GM18519 (cell line): Measurements from ENCODE around the gene CGB8.
"Not testable (repeated sequence)": the region's sequence is repeated elsewhere in the genome, so short reads cannot be mapped to it uniquely, and the experiment has no call there.

ENCODE experiments used
- ATAC-seq: cut with Tn5 transposase; IDR thresholded peaks from one replicate; pipeline ENCODE4 v1.9.1; 2021; ENCODE audit warnings: mild to moderate bottlenecking, moderate library complexity; ENCODE audit not compliant: unreplicated experiment, low FRiP score

Gene CGB8

GRCh38 chr19:49065905-49066512 lies 17.1 kb upstream of the CGB8 start:
- no peak for ATAC-seq

DNA sequence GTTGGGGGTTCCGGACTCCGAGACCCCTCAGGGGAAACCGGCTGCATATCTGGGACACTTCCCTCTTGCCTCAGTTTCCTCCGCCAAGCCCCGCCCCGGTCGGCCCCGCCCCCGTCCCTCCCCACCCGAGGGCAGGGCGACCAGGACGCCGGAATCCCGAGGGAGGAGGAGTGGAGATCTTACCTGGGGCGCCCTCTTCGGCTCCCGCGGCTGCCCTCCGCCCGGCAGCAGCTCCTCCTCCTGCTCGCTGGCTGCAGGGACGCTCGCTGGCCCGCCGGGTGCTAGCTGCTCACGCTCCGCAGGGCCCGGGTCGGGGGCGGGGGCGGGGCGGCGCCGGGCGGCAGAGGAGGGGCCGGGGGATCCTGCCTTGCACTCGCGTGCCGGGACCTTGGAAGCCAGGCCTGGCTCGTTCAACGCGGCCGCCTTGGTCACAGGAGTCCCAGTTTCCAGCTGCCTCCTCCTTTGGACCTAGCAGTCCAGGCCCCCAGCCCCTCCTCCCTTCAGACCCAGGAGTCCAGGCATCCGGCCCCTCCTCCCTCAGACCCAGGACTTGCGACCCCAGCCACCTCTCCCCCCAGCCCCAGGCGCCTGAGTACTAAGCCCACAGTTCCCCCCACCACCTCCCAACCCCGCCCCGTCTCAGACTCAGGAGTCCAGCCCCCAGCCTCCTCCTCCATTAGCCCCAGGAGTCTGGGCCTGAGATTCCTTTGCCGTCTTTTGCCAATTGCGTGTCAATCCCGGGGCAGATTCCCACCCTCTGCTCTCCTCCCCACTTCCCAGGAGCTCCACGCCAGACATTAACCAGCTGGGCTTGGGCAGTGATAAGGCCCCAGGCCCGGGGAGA lies 16.1 kb upstream of the CGB8 start, which contains the start of gene NTF4:
Gene NTF4, minus strand, starts transcription at position 51 of the 844 bp plus-strand sequence. CDS start 2,821 bp downstream, outside the sequence.
- ATAC-seq, result no peak

DNA sequence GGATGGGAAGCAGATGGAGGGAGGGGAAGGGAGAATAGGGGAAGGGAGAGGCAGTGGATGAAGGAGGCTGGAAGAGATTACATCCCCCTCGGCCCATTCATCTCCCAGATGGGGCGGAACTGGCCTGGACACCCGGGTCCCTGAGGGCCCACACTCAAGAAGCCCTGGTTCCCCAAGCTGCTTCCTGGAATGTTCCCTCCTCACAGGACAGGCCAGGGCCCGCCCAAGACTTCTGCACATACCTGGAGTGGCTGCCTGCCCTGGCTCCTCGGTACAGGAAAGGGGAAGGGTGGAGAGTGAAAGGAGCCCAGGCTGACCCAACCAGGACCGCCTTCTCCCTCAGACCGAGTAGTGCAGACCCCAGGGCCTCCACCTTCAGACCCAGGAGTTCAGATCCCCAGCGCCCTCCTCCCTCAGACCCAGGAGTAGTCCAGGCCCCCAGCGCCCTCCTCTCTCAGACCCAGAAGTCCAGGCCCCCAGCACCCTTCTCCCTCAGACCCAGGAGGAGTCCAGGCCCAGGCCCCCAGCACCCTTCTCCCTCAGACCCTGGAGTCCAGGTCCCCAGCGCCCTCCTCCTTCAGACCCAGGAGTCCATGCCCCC lies 15.2 kb upstream of the CGB8 start:
- no peak for ATAC-seq

GRCh38 chr19:49061445-49061844 lies 12.5 kb upstream of the CGB8 start:
- ATAC-seq, result no peak

DNA sequence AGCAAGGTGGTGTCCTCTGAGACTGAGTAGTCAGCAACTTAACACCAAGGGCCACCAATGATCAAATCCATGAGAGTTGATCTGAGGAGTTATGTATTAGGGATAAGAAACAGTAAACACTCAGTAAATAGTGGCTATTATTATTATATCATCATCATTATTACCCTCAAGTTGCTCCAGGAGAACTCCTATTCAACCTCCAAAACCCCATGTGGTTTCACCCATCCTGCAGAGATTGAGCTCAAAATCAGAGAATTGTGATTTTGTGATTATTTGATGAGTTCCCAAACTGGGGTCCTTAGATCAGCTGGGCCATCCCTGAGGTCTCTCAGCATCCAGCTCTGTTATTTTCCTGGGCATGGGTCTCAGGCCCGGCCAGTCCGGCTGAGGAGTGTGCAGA lies 12.1 kb upstream of the CGB8 start:
- no peak for ATAC-seq

GRCh38 chr19:49059053-49059452 lies 10.1 kb upstream of the CGB8 start:
- no peak for ATAC-seq

DNA sequence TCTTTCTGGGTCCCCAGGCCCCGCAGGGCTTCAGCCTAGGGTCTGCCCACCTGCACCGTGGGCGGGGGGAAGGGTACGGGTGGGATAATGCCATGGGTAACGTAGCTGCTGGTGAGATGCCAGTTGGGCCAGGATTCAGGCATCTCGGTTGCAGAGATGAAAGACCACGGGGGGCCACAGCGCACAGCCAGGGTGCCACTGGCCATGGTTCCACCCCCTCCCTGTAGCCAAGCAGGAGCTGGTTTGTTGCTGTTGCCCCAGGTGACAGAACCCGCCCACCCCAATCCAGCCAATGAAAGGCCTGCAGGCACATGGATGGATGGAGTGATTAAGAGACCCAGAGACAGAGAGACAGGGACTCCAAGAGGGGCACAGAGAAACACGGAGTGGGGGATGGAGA lies 9.7 kb upstream of the CGB8 start:
- ATAC-seq, result no peak

DNA sequence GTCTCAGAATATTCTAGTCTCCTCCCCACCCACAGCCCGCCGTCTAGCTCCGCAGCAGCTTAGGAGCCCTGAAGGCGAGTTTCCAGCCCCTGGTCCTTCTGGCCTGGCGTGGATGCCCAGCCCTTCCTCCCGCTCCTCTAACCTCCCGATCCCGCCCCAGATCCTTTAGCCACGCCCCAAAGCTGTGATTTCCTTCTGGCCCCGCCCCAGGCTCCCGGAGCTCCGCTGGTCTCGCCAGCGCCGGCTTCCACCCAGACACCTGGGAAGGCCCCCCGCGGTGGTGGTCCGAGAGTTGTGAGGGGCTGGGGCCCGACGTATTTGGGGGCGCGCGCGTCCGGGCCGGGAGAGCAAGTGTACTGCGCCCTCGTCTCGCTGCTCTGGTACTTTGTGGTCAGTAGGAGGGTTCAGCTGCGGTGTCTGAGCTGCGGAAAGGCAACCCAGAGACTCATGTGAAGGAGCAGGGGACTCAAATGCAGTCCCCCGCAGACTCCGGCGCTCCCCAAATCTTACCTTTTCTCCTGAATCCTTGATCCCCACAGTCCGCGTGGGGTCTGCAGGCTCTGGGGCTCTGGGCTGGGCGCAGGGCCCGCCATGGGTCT lies 8.8 kb upstream of the CGB8 start, which contains the start of gene CGB7:
Gene CGB7, minus strand, starts transcription at position 114 of the 599 bp plus-strand sequence. CDS start 2,374 bp downstream, outside the sequence.
- ATAC-seq, result no peak

DNA sequence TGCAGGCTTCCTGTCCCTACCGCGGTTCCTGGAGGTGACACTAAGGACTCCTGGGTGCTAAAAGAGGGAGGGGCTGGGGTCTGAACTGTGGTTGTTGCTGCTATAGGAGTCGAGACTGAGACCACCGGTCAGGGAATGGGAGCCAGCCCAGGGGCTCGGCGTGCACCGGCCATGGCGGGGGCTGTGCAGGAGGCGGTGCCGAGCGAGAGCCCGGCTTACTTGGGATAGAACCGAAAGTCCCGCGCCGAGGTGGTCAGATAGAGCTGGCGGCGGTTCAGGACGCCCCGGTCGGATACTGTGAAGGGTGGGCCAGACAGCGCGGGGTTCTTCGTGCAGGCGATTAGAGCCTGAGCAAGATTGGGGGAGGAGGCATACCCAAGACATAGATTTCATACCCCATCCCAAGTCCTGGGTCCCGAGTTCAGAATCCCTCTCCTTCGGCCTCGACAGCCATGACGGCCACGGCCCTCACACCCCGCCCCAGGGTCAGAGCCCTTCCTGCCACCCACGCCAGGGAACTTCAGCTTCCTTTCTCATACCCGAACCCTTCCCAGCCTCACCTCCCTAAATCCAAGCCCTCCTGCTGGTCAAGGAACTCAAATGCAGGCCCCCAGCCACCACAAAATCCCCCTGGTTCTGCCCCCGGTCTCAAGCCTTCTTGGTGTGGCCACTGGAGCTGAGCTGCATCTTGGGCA lies 8.1 kb upstream of the CGB8 start:
- ATAC-seq, result not testable (repeated sequence)

DNA sequence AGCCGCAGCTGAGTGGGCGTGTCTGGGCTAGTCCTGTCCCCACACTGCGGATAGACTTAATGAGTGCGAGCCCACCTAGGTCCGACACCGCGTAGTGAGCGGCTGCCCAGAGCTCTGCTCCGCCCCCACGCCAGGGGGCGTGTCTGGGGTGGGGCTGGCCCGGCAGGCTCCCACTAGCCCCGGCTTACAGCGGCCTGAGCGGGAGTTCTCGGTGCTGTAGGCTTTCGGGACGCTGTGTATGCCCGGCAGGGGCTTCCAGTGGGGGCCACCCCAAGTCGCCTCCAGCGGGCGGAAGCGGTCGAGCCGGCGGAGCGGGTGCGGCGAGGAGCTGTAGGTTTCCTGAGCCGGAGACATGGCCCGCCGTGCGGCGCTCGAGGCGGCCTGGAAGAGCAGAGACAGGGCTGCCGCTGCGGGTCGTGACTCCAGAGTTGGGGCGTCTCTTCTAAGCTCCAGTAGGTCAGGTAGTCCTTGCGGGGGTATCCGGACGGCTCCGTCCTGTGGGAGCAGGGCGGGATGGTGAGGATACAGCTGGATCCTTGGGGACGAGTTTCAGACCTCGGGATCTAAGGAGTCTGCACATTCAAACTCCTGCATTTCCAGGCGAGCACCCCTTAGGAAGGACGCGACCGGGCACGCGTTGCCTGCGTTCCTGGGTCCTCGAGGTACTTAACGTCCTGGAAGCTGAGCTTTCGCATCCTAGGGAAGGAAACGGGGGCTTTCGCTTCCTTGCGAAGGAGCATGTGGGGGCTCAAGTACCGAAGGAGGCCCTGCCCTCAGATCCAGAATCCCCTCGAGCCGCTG lies 7.4 kb upstream of the CGB8 start:
- no peak for ATAC-seq

- not testable (repeated sequence) for ATAC-seq
These were observed 1.6 kb upstream of the CGB8 start for GRCh38 chr19:49050376-49051033.

DNA sequence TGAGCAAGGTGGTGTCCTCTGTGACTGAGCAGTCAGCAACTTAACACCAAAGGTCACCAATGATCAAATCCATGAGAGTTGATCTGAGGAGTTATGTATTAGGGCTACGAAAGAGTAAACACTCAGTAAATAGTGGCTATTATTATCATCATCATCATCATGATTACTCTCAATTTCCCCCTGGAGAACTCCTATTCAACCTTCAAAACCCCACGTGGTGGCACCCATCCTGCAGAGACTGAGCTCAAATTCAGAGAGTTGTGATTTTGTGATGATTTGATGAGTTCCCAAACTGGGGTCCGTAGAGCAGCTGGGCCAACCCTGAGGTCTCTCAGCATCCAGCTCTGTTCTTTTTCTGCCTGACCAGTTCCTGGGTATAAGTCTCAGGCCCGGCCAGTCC lies 923 bp upstream of the CGB8 start:
- ATAC-seq, result not testable (repeated sequence)

DNA sequence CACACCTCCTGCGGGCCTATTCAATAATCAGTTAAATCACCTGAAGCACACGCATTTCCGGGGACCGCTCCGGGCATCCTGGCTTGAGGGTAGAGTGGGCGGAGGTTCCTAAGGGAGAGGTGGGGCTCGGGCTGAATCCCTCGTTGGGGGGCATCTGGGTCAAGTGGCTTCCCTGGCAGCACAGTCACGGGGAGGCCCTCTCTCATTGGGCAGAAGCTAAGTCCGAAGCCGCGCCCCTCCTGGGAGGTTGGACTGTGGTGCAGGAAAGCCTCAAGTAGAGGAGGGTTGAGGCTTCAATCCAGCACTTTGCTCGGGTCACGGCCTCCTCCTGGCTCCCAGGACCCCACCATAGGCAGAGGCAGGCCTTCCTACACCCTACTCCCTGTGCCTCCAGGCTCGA lies 5.4 kb downstream of the CGB8 start, which contains the start of gene CGB5:
Gene CGB5, plus strand, starts transcription at position 301 of the 400 bp plus-strand sequence. CDS start 362 bp downstream, outside the sequence.
- not testable (repeated sequence) for ATAC-seq

DNA sequence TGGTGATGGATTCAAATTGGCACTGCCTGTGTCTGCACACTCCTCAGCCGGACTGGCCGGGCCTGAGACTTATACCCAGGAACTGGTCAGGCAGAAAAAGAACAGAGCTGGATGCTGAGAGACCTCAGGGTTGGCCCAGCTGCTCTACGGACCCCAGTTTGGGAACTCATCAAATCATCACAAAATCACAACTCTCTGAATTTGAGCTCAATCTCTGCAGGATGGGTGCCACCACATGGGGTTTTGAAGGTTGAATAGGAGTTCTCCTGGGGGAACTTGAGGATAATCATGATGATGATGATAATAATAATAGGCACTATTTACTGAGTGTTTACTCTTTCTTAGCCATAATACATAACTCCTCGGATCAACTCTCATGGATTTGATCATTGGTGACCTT lies 6.2 kb downstream of the CGB8 start:
- not testable (repeated sequence) for ATAC-seq

- no peak for ATAC-seq
These were observed 6.7 kb downstream of the CGB8 start for GRCh38 chr19:49042177-49042576.

GRCh38 chr19:49039736-49040135 lies 9.2 kb downstream of the CGB8 start:
- ATAC-seq, result not testable (repeated sequence)

- not testable (repeated sequence) for ATAC-seq
These were observed 10.2 kb downstream of the CGB8 start for GRCh38 chr19:49038557-49039276.

GRCh38 chr19:49038111-49038510 lies 10.8 kb downstream of the CGB8 start:
- ATAC-seq, result not testable (repeated sequence)
